ENCODE results near the gene LRRFIP1. TPM values are rescaled to one million over a fixed set of nuclear protein-coding genes. Genes with fewer than 3 reads are reported as not detected.

LRRFIP1 gene
- total and polyA plus RNA-seq, 8 donors = 18.4 to 55.0 (median 31.7) TPM

DNA sequence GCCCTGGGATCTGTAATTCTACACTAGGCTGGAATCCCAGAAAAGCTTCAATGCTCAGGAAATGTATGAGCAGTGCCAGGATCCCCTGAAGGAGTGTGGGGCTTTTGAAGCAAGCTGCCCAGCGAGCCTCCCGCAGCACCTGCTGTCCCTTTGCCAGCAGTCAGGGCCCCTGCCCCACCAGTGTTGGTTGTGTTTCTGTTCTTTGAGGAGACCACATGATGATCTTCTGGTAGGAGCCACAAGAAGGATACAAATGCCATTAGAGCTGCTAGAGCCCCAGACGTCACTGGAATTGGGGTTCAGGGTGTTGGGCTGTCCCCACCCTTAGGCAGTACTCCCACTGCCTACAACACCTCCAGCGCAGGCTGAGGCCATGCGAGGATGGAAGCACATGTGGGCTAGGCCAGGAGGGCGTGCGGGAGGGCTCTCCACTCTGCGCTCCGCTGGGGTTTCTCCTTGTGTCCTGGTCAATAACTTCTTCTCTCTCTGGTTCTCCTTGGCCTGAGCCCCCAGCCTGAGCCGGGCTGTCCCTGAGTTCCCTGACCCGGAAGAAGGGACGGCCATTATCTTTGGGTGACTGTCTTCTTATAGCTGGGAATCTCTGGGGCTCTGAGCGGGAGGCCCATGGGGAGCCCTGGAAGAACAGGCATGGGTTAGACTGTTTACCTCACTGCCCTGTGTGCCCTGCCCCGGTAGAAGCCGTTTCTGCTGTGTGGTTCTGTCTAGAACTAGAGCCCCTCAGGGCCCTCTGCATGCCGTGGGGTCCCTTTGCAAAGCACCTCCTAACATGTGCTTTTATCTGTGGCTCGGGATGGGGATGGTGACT lies 73.9 kb downstream of the LRRFIP1 start:
- no peaks in the 10 kb centered on the region for H3K36me3 ChIP-seq
- peak overlapping the region in 2 of 4 donors; percentile 50 to 53 for H3K27ac ChIP-seq
- H3K4me1 ChIP-seq = peaks cover 7 to 60% (median 29%) of the 10 kb centered on the region in 3 donors
- no peaks in the 10 kb centered on the region for H3K9me3 ChIP-seq
- DNase-seq = peak in 1 of 6 donors; percentile 12
- H3K27me3 ChIP-seq = no peaks in the 10 kb centered on the region
- intact Hi-C loops (cut with DNase I) = no loop called here
- TF ChIP-seq, protein P1, sequence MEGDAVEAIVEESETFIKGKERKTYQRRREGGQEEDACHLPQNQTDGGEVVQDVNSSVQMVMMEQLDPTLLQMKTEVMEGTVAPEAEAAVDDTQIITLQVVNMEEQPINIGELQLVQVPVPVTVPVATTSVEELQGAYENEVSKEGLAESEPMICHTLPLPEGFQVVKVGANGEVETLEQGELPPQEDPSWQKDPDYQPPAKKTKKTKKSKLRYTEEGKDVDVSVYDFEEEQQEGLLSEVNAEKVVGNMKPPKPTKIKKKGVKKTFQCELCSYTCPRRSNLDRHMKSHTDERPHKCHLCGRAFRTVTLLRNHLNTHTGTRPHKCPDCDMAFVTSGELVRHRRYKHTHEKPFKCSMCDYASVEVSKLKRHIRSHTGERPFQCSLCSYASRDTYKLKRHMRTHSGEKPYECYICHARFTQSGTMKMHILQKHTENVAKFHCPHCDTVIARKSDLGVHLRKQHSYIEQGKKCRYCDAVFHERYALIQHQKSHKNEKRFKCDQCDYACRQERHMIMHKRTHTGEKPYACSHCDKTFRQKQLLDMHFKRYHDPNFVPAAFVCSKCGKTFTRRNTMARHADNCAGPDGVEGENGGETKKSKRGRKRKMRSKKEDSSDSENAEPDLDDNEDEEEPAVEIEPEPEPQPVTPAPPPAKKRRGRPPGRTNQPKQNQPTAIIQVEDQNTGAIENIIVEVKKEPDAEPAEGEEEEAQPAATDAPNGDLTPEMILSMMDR (IDR thresholded peaks at IDR 0.05) = no peak
- WGBS, 2 donors = 86 to 87% methylated on average over 17 of the region's 17 CpGs
- ATAC-seq = no peak
- no peak for FAIRE-seq
- no peak overlapping the region for H3K4me3 ChIP-seq

DNA sequence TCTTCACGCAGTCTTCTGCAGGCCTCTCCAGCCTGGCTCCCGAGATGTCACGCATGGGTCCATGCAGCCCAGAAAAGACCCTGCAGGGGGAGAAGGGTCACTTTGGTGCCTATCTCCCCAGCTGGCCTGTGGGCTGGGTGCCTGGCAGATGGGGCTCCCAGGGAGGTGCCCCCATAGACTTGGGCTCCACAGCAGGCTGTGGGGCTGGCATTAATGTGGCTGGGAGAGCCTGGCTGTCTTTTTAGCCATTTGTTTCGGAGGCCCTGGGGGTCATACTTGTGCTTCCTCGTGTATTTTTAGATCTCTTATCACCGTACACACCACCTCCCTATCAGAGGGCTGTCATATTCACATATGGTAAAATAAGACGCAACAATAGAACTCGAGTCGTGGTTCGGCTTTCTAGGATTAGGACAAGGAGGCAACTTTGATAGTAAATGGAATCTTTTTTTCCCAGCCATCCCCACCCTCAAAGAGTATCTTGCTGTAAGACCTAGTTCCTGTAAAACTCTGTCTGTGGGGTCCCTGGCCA lies 74.5 kb downstream of the LRRFIP1 start:
- TF ChIP-seq, protein P1 (IDR thresholded peaks at IDR 0.05) = no peak
- Histone ChIP-seq H3K4me1 (peaks cover 7 to 53% (median 28%) of the 10 kb centered on the region in 3 donors), H3K27me3 (no peaks in the 10 kb centered on the region), H3K27ac (peak overlapping the region in 2 of 4 donors; percentile 53 to 58), H3K9me3 (no peaks in the 10 kb centered on the region), H3K4me3 (peak overlapping the region in 1 of 4 donors; percentile 7), H3K36me3 (no peaks in the 10 kb centered on the region)
- DNase-seq (no peak), ATAC-seq (no peak), FAIRE-seq (no peak)
- 46 to 47% methylated on average over 10 of the region's 10 CpGs for WGBS, 2 donors
- intact Hi-C loops (cut with DNase I) = no loop called here

DNA sequence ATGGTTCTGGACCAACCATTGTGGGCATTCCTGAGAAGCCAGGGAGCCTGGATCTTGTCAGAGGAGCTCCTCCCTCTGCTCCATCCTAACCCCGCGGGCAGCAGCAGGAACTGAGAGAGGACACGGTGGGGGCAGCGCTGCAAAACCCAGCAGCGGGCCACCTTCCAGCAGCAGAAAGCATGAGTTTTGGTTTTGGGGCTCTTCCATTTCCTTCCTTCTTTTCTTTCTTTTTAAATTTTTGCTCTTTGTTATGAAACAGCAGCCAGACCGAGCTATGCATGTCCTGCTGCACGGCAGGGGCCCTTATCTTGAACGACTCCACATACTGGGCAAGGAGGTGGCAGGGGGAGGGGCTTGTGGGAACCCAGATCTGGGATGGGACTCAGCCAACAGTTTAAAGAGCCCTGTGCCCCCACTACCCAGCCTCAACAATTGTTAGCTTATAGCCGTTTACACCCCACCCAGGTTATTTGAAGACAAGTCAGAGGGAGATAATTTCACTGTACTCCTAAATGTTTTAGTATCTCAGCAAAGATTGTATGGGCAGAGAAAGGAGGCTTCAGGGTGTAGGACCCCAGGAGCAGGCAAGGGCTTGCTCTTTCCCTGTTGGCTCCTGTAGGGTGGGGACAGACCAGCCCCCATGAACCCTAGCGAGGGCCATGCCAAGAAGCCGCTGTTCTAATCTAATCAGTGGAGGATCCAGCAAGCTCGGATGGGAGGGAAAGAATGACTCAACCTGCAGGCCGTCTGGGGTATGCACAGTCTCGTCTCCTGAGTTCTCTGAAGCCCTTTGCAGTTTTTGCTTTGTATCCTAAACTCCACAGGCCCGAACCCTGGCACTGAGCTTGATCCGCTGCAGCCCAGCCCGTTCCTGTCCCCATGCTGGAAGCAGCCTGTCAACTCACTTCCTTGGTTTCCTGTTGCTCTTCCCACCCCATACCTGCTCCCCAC lies 75.3 kb downstream of the LRRFIP1 start:
- peak overlapping the region in 1 of 4 donors; percentile 7 for H3K4me3 ChIP-seq
- ATAC-seq (peak; percentile 44 to 73 (median 63)), FAIRE-seq (no peak), DNase-seq (peak in 3 of 6 donors; percentile 8 to 63 (median 38))
- no peaks in the 10 kb centered on the region for H3K36me3 ChIP-seq
- H3K27ac ChIP-seq = peak overlapping the region in 3 of 4 donors; percentile 1 to 58 (median 53)
- no peaks in the 10 kb centered on the region for H3K9me3 ChIP-seq
- H3K4me1 ChIP-seq = peaks cover 7 to 45% (median 25%) of the 10 kb centered on the region in 3 donors
- TF ChIP-seq, protein P1 (IDR thresholded peaks at IDR 0.05) = no peak
- H3K27me3 ChIP-seq = no peaks in the 10 kb centered on the region
- 19 to 21% methylated on average over 17 of the region's 17 CpGs for WGBS, 2 donors
- intact Hi-C loops (cut with DNase I) = no loop called here

DNA sequence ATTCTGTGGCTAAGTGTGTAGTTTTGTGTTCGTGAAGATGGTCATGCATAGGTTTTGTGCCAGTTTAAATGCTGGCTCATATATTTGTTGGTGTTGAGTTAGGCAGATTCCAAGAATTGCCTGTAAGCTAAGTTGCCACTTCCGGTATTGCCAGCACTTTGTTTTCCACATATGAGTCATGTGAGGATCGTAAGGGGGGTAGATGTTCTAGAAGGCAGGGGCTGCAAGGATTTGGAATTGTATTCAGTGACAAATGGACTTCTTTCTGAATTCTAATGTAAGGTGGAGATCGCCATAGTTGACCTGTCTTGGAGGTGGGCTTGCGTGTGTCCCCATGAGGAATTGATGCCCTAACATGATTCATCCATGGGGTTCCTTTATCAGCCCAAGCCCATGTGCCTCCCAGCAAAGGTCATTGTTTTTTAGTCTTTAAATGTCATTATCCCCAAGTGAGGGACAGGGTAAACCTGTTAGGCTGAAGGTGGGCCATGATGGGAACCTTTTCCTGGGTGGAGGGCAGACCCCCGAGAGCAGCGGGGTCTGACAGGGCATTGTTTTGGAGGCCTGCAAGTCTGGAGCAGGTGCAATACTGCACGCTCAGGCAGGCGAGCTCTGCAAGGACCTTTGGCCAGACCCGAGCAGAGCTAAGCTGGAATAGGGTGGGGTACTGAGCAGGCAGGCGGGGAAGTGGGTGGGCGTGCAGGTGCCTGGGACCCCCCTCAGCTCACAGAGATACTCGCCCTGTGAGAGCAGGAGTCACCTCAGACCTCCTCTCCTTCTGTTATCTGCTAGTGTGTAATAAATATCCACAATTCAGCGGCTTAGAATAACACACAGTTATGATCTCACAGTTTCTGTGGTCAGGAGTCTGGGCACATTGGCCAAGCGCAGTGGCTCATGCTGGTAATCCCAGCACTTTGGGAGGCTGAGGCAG lies 77.4 kb downstream of the LRRFIP1 start:
- intact Hi-C loops (cut with DNase I) = no loop called here
- Histone ChIP-seq H3K27ac (no peak overlapping the region), H3K27me3 (no peaks in the 10 kb centered on the region), H3K4me1 (peaks cover 7 to 28% (median 16%) of the 10 kb centered on the region in 3 donors), H3K36me3 (no peaks in the 10 kb centered on the region), H3K4me3 (no peak overlapping the region), H3K9me3 (no peaks in the 10 kb centered on the region)
- FAIRE-seq (no peak), DNase-seq (peak in 1 of 6 donors; percentile 5), ATAC-seq (peak in 1 of 4 donors; percentile 31)
- TF ChIP-seq, protein P1 (IDR thresholded peaks at IDR 0.05) = no peak
- 92 to 95% methylated on average over 15 of the region's 15 CpGs for WGBS, 2 donors

Measured in pancreas (tissue), 10 donors.